NCI-H510A (cell line): Measurements from ENCODE around the gene CREB1.
"Not testable (repeated sequence)": the region's sequence is repeated elsewhere in the genome, so short reads cannot be mapped to it uniquely, and the experiment has no call there.

Experiments
- DNase-seq: peaks from one replicate; lab custom pipeline; 2025; lab: John Stamatoyannopoulos, UW

The CREB1 gene

GRCh38 chr2:207617011-207617671, 87.4 kb downstream of the CREB1 start:
- no peak for DNase-seq

DNA sequence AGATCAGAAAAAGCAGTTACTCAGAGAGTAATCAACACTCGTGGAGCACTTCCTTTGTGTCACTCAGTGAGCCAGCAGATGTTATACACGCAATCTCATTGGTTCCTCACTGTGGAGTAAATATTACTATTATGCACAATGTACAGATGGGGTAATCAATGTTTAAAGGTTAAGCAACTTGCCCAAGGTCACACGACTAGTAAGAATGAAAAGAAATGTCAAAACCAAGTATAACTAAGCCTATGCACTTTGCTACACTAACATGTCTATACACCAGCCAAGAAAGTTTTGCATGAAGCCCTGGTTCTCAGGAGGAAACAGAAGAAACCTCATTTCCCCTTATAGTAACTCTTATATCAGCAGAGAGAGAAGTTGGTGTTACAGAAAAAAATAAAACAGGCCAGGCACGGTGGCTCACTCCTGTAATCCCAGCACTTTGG, 90.0 kb downstream of the CREB1 start:
- no peak for DNase-seq

DNA sequence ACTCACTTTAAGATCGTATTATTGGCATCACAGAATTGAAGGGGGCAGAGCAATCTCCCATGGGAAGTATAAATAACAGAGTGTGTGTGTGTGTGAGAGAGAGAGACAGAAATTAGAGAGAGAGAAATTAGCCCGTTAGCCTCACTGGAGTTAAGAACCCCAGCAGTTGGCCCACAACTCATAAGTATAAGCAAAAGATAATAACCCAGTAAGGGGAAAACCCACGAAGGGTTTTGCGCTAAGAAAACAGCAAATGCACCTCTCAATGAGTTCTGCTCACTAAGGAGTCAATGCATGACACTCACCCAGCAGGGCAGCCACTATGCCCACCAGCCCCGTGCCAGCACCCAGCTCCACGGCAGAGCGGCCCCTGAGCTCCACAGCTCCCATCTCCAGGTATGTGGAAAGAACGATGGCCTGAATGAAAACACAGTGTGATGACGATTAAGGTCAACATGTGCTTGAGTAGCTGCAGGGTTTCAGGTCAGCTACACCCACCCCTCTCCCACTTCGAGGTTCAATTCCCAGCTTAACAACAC, 91.8 kb downstream of the CREB1 start:
- no peak for DNase-seq

DNA sequence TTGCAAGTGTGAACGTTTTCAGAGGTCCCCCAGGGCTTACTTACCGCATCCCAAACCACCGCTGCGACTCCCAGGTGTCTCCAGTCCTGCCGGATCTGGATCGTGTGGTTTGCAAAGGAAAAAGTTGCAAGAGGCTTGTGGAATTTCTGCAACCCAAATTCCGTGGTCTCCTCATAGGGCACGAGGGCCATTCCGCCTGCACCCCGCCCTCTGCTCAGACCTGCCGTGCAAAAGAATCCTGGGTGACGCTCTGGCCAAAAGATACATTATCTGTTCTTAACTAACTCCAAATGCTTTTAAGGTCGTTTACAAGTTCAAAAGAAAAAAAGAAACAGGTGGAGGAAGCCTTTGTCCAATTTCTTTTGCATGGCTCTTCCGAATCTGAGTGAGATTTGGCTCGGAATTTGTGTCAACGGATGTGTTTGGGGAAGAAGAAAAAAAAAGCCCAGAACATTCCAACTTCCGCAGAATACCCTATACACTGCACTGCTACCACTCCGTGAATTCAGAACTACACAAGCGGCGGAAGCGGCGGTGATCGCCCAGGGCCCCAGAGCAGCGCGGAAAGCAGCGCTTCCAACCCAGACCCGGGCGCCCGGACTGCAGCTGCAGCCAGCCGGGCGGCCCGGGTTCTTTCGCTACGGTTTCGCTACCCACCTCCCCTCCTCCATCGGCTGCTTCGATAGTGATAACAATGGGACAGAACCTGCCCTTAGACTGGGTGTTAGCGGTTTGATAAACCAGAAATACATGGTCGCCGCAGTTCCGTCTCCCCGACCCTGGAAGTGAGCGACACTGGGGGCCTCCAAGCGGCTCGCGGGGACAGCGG, 94.6 kb downstream of the CREB1 start:
- peak; percentile 49 for DNase-seq

DNA sequence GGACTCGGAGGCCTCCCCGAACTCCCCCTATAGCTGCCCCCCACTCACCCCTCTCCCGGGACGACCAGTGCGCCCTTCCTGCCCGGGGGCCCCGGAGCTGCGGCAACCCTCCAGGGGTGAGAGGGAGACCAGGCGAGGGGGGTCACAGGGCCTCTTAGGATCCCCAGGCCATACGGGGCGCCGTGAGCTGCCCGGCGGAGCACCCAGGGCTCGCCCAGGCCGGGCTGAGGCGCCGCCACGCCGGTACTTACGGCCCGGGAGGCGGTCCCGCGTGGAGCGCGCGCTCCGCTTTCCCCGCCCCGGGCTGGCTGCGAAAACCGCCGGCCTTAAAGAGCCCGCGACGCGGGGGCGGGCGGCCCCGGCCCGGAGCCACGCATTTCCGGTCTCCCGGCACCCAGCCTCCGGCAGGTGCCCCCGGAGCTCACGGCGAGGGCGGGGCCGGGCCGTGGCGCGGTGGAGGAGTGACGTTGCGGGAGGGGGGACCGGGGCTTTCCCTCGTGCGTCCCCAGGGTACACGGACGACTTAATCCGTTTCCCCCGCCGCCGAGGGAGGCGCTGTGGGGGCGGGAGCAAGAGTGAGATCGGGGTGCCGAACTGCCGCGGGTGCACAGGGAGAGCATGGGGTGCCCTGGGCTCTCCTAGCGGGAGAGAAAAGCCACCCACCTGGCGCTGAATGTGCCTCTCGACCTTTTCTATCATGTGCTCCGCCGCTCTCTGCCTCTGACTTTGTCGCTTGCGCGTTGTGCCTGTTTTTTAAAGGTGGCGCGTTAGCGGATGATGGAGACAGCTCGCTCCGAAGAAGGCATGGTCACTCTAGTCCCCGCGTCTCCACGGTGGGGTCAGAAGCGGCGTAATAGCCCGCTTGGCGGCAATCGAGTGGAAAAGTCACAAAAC, 95.5 kb downstream of the CREB1 start, which contains the start of gene METTL21A:
Gene METTL21A, minus strand, starts transcription at position 381 of the 894 bp plus-strand sequence. CDS start 1,019 bp downstream, outside the sequence.
- DNase-seq: peak; percentile 86

DNA sequence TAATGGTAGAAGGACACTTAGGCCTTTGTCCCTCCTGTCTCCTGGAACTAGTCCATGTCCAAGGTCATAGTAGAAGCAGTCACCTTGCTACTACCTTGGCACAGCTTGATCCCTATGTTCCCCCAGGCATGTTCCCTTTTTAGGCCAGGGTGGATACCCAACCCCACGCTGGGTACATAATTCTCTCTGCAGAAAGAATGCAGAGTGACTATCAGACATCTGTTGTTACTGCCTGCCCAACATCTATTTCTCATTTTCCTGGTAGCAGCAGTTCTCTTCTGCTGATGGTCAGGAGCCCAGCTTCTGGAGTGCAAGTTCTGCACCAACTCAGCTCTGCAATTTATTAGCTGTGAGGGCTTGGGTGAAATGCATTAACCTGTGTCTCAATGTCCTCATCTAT, 99.8 kb downstream of the CREB1 start:
- no peak for DNase-seq

DNA sequence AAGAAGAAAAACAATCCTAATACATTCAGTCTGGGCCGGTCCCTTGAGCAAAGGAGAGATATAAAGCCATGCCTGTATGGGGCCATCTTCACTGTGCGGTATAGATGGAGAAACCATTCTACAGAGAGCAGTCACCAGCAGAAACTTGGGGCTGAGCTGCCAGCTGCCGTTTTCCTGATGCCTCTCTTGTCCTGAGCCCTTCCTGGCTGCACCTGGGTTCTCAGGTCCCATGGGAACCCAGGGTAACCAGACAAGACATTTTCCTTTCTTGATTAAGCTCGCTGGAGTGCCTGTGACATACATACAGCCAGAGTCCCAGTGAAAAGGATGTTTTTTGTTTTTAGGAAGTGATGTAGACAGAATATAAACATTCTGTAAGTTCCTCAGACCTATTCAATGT, 100.7 kb downstream of the CREB1 start:
- DNase-seq: no peak

DNA sequence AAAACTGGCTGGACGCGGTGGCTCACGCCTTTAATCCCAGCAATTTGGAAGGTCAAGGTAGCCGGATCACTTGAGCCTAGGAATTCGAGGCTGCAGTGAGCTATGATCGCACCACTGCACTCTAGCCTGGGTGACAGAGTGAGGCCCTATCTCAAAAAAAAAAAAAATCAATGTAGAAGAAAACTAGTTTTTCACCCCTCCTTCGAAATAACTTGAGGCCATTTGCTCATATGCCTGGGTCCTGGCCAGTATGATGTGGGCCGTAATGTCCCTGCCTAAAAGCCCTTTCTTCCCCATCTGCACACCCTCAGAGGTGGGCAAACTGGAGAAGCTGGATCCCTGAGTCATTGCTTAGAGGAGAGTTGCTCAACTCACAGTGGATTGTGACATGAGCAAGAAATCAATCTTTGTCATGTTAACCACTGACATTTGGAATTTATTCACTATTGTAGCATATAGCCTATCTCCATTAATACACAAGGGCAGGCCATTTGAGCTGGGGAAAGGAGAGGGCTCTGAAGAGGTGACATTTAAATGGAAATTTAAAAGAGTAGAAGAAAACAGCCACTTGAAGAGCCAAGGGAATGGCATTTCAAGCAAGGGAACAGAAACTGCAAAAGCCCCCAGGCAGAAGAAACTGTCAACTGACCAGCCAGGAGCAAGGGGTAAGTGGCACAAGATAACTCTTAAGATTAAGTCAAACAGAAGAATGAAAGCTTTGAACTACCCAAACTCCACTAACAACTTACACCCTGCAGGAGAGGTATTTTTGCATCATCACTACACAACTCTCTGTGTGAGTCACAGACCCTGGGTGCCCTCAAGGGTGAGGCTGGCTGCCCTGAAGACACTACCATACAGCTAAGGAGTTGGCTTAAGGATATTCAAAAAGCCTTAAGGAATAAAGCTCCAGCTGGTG, 103.1 kb downstream of the CREB1 start:
- no peak for DNase-seq

DNA sequence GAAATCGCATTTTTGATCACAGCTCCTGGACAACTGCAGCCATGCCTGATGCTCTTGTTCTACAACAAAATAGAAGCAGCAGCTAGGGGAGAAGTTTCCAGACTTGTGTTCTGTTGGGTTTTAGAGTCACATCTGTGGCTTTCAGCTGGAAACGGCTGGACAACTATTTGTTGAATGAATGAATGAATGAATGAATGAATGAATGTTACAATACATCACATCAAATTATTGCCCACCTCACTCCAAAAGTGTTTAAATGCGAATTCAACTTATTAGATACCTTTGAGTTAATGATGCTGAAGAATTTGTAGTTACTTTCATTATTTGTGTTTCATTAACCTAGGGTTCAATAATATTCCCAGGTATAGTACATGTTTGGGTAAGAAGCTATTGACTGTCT, 103.9 kb downstream of the CREB1 start:
- DNase-seq: no peak

DNA sequence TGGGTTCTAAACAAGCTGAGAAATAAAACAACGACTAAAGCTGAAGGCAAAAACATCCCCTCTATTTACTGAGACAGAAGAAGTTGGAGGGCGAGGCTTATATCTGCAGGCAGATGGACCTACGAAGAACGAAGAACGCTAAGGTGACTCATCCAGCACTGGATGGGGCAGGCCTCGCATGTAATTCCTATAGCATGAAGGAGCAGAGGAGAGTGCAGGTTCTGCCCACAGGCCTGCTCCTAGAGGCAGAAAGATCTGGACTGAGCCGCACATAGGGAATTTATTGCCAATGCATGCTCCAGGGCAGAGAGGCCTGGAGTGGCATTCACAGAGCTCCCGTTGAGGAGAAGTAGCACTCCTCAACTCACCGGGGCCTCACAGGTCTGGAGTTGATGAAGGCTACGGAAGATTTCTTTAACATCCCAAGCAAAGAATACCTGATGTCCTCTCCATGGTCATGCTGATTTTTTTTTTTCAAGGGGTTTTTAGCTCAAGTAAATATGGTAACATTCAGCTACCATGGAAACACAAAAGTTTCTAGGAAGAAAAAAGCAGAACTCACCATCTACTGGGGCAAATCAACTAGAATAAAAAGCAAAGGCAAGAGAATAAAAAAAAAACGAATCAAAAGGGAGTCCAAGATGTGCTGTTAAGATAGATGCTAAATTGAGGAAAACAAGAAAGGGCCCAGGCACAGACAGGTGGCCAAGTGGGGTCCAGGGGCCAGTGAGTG, 105.9 kb downstream of the CREB1 start:
- no peak for DNase-seq

DNA sequence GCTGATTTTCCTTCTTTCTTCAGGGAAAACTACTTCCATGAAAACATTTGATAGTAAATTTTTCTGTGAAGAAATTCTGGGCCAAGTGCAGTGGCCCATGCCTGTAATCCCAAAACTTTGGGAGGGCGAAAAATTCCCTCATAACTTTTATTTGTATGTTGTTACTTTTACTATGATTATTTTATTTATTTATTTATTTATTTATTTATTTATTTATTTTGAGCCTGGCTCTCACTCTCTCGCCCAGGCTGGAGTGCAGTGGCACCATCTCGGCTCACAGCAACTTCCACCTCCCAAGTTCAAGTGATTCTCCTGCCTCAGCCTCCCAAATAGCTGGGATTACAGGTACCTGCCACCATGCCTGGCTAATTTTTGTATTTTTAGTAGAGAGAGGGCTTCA, 109.5 kb downstream of the CREB1 start:
- not testable (repeated sequence) for DNase-seq

GRCh38 chr2:207640160-207640559, 110.4 kb downstream of the CREB1 start:
- no peak for DNase-seq

DNA sequence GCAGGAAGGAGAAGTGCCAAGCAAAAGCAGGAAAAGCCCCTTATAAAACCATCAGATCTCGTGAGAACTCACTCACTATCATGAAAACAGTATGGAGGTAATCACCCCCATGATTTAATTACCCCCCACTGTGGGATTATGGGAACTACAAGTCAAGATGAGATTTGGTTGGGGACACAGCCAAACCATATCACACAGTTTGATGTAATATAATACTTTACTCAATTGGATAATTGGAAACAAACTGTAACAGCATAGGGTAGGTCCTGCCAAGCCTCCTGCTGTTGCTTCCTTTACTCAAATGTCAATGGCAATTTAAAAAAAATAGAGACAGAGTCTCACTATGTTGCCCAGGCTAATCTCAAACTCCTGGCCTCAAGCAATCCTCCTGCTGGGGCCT, 110.9 kb downstream of the CREB1 start:
- no peak for DNase-seq

DNA sequence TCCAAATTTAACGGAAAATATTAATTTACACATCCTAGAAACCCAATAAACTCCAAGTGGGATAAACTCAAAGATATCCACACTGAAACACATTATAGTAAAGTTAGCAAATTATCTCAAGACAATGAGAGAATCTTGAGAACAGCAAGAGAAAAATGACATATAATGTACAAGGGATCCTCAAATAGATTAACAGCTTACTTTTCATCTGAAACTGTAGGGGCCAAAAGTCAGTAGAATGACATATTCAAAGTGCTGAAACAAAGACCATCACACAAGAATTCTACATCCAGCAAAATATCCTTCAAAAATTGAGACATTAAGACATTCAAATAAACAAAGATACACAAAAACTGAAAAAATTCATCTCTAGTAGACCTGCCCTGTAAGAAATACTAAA, 114.1 kb downstream of the CREB1 start:
- no peak for DNase-seq

DNA sequence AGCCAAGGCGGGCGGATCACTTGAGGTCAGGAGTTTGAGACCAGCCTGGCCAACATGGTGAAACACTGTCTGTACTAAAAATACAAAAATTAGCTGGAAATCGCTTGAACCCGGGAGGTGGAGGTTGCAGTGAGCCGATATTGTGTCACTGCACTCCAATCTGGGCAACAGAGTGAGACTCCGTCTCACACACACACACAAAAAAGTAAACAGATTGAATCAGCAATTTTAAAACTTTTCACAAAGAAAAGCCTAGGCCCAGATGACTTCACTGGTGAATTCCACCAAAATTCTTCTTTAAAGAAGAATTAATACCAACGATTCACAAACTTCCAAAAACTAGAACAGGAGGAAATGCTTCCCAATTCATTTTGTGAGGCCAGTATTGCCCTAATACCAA, 116.8 kb downstream of the CREB1 start:
- not testable (repeated sequence) for DNase-seq
